MG63 (cell line): ENCODE results near the gene DENND1A. TPM values are rescaled to one million over a fixed set of nuclear protein-coding genes. Genes with fewer than 3 reads are reported as not detected.
A peak's percentile ranks its signal among the peaks of the same experiment; 100 is the strongest.
"Not testable (repeated sequence)": the region's sequence is repeated elsewhere in the genome, so short reads cannot be mapped to it uniquely, and the experiment has no call there.

Source experiments
- DNase-seq: peaks from one replicate; pipeline ENCODE4 v3.0.0-alpha.2; 2020
- H3K27me3 ChIP-seq: fragments of 250-450 bp; sonication (Bioruptor Pico); 2 replicates; pipeline ENCODE4 v1.5.1; 2020; ENCODE audit warnings: mild to moderate bottlenecking, moderate library complexity
- H3K36me3 ChIP-seq: fragments of 250-450 bp; sonication (Bioruptor Pico); 2 replicates; pipeline ENCODE4 v1.5.1; 2020; ENCODE audit warnings: mild to moderate bottlenecking, moderate library complexity
- H3K4me3 ChIP-seq: fragments of 250-450 bp; sonication (Bioruptor Pico); 2 replicates; pipeline ENCODE4 v1.5.1; 2020; ENCODE audit warnings: mild to moderate bottlenecking, moderate library complexity
- H3K9me3 ChIP-seq: fragments of 250-450 bp; sonication (Bioruptor Pico); 2 replicates; pipeline ENCODE4 v1.5.1; 2020; ENCODE audit warnings: mild to moderate bottlenecking, moderate library complexity
- total RNA-seq: library from RNA; depleted of rRNA; stranded (reverse); fragments of >200 nt; shearing (Covaris generic); gene quantifications from 2 replicates; pipeline ENCODE4 v1.2.3, GENCODE V29; 2014; ENCODE audit warnings: low replicate concordance

DENND1A gene
- total RNA-seq, 1 experiment from 2014 or later: 35.3 TPM

DNA sequence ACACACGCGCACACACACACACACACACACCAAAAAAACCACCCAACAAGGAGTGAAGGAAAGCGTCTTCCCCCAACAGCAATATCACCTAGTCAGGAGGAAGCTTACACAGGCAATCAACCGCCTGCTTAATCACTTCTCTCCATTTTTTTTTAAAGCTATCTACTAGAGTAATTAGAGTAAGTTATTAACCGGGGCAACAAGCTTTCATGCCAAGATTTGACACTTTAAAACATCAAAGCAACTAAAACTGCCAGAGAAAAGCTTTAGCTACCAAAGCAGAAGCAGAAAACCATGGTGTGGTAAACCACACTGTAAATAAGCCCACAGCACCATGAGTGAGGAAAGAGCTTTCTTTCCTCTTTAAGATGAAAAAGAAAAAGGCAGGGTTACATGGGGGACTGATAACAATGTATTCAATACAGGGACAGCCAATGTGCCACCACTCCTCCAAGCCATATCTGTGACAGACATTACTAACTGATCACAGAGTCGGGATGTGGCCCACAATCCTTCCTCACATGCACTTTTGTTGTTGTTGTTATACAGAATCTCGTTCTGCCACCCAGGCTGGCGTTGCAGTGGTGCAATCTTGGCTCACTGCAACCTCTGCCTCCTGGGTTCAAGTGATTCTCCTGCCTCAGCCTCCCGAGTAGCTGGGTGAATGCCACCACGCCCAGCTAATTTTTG is 291.8 kb downstream of the DENND1A start:
- Histone ChIP-seq H3K4me3 (peak overlapping the region; percentile 30), H3K9me3 (no peaks in the 10 kb centered on the region), H3K36me3 (no peaks in the 10 kb centered on the region), H3K27me3 (no peaks in the 10 kb centered on the region)
- no peak for DNase-seq

DNA sequence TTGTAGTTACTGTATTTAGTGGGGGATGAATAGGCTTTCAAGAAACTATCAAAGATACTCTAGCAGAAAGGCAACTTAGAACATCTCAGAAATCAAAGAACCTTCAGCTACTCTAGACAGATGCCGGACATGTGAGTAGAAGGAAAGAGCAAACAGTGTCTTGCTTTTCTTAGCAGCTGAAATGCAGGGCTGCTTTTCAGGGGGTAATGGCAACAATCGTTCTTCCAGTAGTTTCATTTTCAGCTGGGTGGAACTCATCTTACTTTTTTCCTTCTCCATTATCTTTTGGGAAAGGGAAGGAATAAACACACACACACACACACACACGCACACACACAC is 292.4 kb downstream of the DENND1A start:
- peak overlapping the region; percentile 30 for H3K4me3 ChIP-seq
- no peak for DNase-seq
- no peaks in the 10 kb centered on the region for H3K36me3 ChIP-seq
- H3K9me3 ChIP-seq: no peaks in the 10 kb centered on the region
- H3K27me3 ChIP-seq: no peaks in the 10 kb centered on the region

DNA sequence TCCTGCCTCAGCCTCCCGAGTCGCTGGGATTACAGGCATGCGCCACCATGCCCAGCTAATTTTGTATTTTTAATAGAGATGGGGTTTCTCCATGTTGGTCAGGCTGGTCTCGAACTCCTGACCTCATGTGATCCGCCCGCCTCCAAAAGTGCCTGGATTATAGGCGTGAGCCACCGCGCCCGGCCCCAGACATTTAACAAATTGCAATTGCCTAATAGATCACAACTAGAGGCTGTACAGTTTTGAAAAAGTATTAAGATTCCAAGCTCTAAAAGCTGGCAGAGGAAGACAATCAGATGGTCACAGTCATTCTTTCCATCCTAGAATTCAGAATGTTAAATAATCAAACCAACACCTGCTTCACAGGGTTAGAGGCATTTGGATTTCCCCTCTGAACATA is 293.1 kb downstream of the DENND1A start:
- DNase-seq, H3K4me3 ChIP-seq, H3K36me3 ChIP-seq, H3K9me3 ChIP-seq, H3K27me3 ChIP-seq: not testable (repeated sequence)

DNA sequence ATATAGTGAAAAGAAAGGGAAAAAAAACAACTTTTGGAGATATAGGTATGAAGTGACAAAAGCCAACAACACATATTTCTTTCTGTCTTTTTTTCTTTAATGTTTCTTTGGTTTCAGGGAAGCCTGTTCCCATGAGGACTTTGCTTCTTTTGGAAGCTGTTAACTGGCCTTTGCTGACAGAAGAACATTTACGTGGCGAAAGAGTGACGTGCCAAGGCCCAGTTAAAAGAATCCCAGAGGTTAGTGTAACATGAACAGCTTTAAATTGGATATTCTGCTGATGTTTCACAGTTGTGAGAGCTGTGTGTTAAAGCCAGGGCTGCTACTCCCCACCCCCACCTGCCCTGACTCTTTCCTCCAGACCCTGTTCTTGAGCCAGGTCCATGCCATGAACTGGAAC is 298.1 kb downstream of the DENND1A start:
- no peak for DNase-seq
- no peaks in the 10 kb centered on the region for H3K36me3 ChIP-seq
- no peaks in the 10 kb centered on the region for H3K27me3 ChIP-seq
- H3K4me3 ChIP-seq: no peak overlapping the region
- H3K9me3 ChIP-seq: no peaks in the 10 kb centered on the region

DNA sequence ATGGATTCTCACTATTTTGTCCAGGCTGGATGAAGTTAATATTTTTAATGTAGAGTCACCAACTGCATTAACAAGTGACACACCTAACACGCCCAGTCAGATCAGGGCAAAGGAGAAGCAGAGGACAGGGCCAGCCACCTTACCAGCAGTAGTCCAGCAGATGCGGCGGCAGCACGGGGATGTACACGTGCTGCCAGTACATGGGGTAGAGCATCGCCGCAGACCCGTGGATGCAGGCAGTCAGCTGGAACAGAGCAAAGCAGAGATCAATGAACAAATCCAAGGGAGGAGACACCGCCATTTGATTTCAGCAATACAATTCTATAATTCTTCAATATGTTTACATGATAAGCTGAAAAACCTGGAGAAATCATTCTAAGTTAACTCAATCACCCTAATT is 299.7 kb downstream of the DENND1A start:
- no peak for DNase-seq
- Histone ChIP-seq H3K27me3 (no peaks in the 10 kb centered on the region), H3K9me3 (no peaks in the 10 kb centered on the region), H3K4me3 (no peak overlapping the region), H3K36me3 (no peaks in the 10 kb centered on the region)

DNA sequence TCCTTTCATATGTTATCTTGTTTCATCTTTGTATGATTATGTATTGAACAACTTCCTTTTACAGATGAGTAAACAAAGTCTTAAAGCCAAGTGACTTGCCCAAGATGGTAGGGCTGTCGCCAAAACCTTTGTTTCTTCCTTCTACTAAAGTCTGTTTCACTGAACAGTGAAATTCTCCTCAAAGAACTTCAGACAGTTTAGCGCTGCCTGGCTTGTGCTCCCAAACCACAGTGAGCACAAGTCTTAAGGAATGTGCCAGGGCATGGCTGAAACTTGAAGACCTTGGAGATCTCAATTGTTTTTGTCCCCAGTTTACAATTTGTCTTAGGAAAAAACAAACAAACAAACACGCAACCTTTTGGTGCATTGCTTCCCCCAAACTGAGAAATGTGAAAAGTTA is 300.4 kb downstream of the DENND1A start:
- no peak for DNase-seq
- H3K36me3 ChIP-seq: no peaks in the 10 kb centered on the region
- H3K4me3 ChIP-seq: no peak overlapping the region
- H3K9me3 ChIP-seq: no peaks in the 10 kb centered on the region
- no peaks in the 10 kb centered on the region for H3K27me3 ChIP-seq

DNA sequence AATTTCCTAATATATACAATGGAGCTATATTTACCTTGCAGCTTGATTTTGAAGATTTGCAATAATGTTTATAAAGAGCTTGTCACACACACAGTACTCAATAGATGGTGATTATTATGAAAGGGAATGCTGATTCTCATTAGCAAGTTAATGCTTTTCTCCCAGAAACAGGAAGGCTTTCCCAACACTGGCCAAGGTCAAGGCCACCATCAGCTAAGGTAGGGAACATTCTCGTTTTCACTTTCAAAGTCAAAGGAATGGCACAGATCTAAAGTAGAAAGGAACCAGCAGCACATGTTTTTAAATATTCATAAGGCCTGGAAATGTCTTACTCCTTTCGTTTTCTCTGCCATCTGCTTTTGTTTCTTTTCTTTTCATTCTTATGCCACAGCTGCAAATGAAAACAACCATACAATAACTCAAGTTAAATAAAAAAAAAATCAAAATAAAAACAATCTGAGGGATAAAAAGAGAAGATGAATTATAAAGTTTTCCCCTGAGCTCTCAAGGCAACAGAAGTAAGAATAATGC is 307.1 kb downstream of the DENND1A start:
- Histone ChIP-seq H3K4me3 (no peak overlapping the region), H3K9me3 (no peaks in the 10 kb centered on the region), H3K36me3 (no peaks in the 10 kb centered on the region), H3K27me3 (no peaks in the 10 kb centered on the region)
- no peak for DNase-seq

DNA sequence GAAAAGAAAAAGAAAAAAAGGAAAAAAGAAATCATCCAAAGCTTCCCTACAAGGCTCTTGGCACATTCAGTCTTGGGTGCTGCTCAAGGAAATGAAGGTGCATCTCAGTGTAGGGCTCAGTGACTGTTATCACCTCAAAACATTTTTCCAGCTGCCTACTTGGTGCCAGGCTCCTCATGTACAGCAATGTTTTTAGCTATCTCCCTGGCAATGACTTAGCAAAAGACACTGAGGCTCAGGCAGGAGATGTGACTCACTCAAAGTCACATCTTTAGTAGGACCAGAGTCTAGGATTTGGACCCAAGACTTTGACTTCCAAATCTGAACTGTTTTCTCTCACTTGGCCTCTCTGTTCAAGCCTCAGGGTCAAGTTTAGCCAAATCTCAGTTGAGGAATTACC is 309.7 kb downstream of the DENND1A start:
- Histone ChIP-seq H3K27me3 (no peaks in the 10 kb centered on the region), H3K9me3 (no peaks in the 10 kb centered on the region), H3K4me3 (no peak overlapping the region), H3K36me3 (no peaks in the 10 kb centered on the region)
- no peak for DNase-seq

DNA sequence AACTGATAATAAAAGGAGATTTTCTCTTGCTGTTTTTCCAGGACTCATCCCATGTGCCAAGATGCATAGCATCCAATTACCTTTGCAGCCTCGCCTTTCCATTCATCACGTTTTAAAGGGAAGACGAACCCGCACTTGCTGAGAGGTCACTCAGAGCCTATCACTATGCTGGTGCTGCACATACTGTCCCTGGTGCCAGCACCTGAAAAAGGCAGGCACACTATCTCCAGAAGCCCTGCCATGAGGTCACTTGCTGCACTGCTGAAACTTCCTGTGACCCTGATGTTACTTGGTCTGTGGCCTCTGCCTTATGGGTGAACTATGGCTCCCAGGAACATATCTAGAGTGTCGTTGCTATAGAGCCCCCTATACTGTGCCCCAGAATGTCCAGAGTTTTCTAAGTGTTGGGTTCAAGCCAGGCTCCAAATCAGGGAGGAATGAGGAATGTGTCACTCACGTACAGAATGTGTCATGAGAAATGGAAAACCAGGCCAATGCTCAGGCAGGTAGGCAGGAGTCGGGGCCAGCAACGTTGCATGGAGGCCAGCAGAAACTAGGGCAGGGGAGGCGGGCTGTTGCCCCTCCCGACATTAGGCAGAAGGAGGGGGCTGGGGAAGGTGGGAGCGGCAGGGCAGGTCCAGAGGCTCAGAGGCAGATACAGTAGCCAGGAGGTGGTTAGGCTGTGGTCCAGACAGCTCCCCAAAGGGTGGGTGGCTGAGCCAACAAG is 311.8 kb downstream of the DENND1A start:
- H3K4me3 ChIP-seq: no peak overlapping the region
- no peaks in the 10 kb centered on the region for H3K27me3 ChIP-seq
- no peaks in the 10 kb centered on the region for H3K36me3 ChIP-seq
- DNase-seq: no peak
- H3K9me3 ChIP-seq: no peaks in the 10 kb centered on the region

DNA sequence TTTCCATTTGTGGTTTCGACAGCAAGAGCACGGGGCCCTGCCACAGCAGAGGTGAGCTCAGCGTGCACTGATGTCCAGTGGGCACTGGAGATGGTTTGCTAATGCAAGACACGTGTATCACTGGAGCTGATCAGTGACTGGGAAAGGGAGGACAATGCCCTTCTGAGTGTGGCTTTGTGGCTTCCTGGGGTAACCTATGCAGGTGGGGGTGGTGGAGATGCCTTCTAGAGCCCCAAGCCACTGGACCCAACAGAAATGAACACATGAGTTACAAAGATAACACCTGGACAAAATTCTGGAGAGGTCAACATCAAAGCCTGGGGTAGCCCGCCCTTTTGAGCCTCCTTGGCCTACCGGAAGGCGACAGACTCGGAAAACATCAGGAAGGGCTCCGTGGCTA is 312.6 kb downstream of the DENND1A start:
- DNase-seq: no peak

DNA sequence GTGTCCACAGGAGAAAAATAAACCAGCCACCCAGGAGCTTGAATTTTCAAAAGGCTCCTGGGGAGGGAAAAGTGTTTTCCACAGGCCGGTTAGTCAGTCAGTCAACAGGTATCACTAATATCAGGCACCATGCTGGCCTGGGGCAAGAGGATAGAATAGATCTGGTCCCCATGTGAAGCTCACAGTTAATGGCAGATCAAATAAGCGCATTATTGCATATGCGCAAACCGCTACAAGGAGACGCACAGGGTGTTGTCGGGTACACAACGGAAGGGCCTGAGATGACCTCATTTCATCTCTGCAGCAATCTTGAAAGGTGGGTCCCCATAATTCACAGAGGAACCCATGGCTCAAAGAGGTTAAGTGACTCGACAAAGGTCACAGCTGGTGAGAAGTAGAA is 313.2 kb downstream of the DENND1A start:
- H3K9me3 ChIP-seq: no peaks in the 10 kb centered on the region
- no peak overlapping the region for H3K4me3 ChIP-seq
- no peak for DNase-seq
- no peaks in the 10 kb centered on the region for H3K36me3 ChIP-seq
- no peaks in the 10 kb centered on the region for H3K27me3 ChIP-seq

More for the DNA sequence above, 312.6 kb downstream of the DENND1A start:
- no peaks in the 10 kb centered on the region for H3K36me3 ChIP-seq
- H3K4me3 ChIP-seq: no peak overlapping the region
- H3K27me3 ChIP-seq: no peaks in the 10 kb centered on the region
- no peaks in the 10 kb centered on the region for H3K9me3 ChIP-seq

DNA sequence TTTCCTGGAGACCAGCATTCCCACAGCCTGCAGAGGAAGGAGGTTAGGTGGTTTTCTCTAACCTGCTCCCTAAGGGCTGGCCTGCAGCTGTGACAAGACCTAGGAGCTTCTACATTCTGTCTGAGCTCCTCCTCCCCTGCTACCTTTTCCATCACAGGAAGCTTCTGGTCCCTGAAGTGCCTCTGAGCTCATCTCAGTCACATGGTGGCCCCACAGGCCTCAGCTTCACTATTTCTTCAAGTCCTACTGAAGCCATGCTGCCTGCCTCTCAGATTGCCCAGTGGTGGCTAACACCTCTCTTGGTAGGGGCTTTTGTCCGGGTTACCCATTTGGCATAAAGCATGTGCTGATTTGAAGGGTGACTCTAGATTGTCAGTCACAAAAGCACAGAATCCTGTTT is 314.5 kb downstream of the DENND1A start:
- Histone ChIP-seq H3K4me3 (no peak overlapping the region), H3K36me3 (no peaks in the 10 kb centered on the region), H3K9me3 (no peaks in the 10 kb centered on the region), H3K27me3 (no peaks in the 10 kb centered on the region)
- DNase-seq: no peak

DNA sequence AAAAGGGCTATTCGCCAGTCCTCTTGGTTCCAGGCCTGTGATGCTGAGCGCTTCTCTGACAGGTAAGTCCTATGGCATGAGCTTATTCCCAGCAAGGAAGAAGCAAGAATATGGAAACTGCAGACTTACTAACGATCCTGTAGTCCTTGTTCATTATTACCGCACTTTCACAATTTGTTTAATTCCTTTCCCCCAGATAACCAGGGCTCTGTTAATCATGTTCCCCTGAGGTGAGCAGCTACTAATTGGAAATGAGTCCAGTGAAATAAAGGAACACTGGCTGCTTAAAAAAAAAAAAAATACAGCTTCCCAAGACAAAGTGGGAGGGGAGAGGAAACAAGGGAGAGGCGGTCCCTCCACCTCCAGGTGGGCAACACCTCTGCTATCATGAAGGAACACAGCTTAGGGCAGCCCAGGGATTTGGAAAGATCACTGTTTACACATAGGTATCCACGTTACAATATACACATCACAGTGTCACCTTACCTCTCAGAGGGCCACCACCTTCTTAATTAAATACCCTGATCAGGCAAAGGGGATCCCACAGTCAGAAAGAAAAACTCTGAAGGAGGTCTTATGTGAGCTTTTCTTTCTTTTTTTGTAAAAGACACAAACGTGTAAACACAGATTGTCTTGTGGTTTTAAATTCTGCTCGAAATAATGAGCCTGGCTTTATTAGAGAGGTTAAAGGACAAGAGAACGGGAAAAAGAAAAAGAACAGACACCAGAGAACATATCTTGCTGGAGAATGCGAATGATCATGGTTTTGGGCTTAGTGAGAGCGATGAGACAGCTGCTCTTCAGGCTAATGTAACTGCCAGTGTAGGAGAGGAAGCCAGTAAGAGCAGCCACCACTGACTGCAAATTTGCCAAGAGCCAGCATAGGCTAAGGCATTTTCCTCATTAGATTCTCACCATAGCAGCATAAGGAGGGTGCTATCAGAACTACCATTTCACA is 315.3 kb downstream of the DENND1A start:
- DNase-seq: no peak
- Histone ChIP-seq H3K36me3 (no peaks in the 10 kb centered on the region), H3K27me3 (no peaks in the 10 kb centered on the region), H3K9me3 (no peaks in the 10 kb centered on the region), H3K4me3 (no peak overlapping the region)

DNA sequence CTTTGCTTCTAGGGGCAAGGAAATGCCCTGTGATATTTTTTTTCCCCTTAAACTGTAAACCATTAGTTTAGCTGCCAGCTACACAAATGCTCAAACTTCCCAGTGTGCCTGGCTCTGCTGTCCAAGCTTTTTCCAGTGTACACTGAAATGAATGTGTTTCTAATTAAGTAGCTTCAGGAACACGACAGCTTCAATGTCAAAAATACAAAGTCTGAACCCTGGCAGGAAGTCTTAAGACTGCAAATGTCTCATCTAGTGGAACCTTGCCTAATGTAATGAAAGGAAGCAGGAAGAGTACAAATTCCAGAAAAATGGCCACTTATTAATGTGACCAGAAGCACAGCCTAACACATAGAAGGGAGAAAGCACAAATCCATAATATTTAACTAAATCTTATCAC is 318.7 kb downstream of the DENND1A start:
- no peak for DNase-seq
- H3K36me3 ChIP-seq: no peaks in the 10 kb centered on the region
- no peaks in the 10 kb centered on the region for H3K9me3 ChIP-seq
- H3K27me3 ChIP-seq: no peaks in the 10 kb centered on the region
- no peak overlapping the region for H3K4me3 ChIP-seq

DNA sequence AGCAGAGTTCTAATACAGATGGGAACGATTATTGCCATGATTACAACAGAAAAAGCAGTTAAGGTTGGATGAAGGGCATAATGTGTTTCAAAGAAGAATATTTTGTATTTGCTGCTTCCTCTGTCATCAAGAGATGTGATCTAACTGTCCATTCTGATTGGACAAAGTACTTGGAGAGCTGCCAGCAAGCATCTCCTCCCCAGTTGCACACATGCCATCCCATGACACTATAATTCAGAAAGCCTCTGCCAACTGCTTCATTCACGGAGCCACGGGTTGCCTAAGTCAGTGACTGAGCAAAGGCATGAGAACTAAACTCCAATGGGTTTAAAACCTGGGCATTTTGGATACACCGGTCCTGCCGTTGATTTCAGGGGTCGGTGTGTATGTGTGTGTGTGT is 320.1 kb downstream of the DENND1A start:
- Histone ChIP-seq H3K9me3 (no peaks in the 10 kb centered on the region), H3K4me3 (no peak overlapping the region), H3K27me3 (no peaks in the 10 kb centered on the region), H3K36me3 (no peaks in the 10 kb centered on the region)
- no peak for DNase-seq

DNA sequence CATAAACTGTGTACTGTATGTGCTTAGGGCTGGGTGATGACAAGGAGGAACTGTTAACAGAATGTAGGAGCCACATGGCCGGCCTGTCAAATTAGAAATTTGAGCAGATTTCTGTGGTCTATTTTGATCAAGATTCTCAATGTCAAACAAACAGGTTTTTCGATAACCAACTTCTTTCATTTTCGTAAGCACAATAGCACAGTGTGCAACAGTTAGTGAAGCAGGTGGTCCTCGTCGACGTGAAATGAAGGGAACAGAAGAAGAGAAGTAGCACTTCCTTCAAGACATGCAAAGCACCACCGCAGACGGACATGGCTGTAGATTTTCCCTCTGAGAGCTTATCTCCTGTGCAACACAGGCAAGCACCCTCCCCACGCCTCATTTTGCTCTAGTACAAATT is 321.8 kb downstream of the DENND1A start:
- Histone ChIP-seq H3K4me3 (no peak overlapping the region), H3K36me3 (no peaks in the 10 kb centered on the region), H3K9me3 (no peaks in the 10 kb centered on the region), H3K27me3 (no peaks in the 10 kb centered on the region)
- no peak for DNase-seq

DNA sequence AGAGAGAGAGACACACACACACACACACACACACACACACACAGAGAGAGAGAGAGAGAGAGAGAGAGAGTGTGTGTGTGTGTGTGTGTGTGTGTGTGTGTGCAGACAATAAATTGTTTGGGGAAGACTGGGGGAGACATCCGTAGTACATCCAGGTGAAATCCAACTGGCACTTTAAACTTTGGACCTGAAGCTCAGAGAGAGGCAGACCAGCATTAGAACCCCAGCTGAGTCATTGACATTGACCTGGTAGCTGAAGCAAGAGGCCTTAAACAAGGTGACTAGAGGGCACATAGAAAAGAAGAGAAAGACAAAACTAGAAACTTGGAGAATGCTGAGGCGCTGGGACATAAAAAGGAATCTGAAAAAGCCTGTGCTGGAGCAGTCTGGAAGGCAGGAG is 322.4 kb downstream of the DENND1A start:
- DNase-seq: no peak
- no peak overlapping the region for H3K4me3 ChIP-seq
- H3K27me3 ChIP-seq: no peaks in the 10 kb centered on the region
- no peaks in the 10 kb centered on the region for H3K36me3 ChIP-seq
- no peaks in the 10 kb centered on the region for H3K9me3 ChIP-seq
